ENCODE measurements around the gene SETD7. TPM values are rescaled to one million over a fixed set of nuclear protein-coding genes. Genes with fewer than 3 reads are reported as not detected.

SETD7 gene
- total RNA-seq, 1 experiment from 2014 or later = 41.6 TPM

- no peak for TF ChIP-seq ELF1 (IDR thresholded peaks at IDR 0.05; ENCODE audit: borderline replicate concordance, low read depth)
- no peak for TF ChIP-seq JUND (IDR thresholded peaks at IDR 0.05)
- no peak for TF ChIP-seq SIN3A (IDR thresholded peaks at IDR 0.05; ENCODE audit: low read depth)
- intact Hi-C loops (cut with micrococcal nuclease) = no loop called here
- Histone ChIP-seq H3K4me1 (ENCODE audit: control insufficient read depth in 1 of 2, insufficient read depth in 2 of 2, low read length in 2 of 2) (no peaks in the 10 kb centered on the region; a peak in 1 of 4 replicates), H4K20me1 (ENCODE audit: insufficient read depth) (no peaks in the 10 kb centered on the region), H3K36me3 (ENCODE audit: control insufficient read depth in 1 of 2, insufficient read depth in 2 of 2, low read length in 2 of 2) (peaks cover 2 to 16% of the 10 kb centered on the region in 2 experiments; a peak in 3 of 4 replicates), H3K4me2 (ENCODE audit: low read length) (no peak overlapping the region), H3K79me2 (ENCODE audit: insufficient read depth, low read length) (no peaks in the 10 kb centered on the region), H3K9me3 (ENCODE audit: control insufficient read depth in 1 of 2, insufficient read depth in 1 of 2, low read depth in 1 of 2, low read length in 2 of 2) (no peaks in the 10 kb centered on the region), H2AFZ (ENCODE audit: low read depth, low read length, poor library complexity, severe bottlenecking) (no peak overlapping the region), H3K9ac (ENCODE audit: low read length) (no peak overlapping the region), H3K27me3 (ENCODE audit: insufficient read depth, low read length) (no peaks in the 10 kb centered on the region), H3K27ac (ENCODE audit: low read depth, low read length) (no peak overlapping the region), H3K9me2 (ENCODE audit: insufficient read depth) (no peaks in the 10 kb centered on the region), H3K4me3 (replicated peaks in 1 of 2; ENCODE audit: low read depth in 1 of 2, low read length in 2 of 2) (no peak overlapping the region)
- POLR2A ChIA-PET = no interaction called here
- DNase-seq (ENCODE audit: low read depth, low spot score) (no peak), ATAC-seq (no peak)
- CTCF ChIA-PET = interaction anchor here (1.3 kb wide), 1 partner anchor 17 kb away, joined by 3 read pairs; no protein-coding TSS in a partner anchor
- no TSS peak for BruUV-seq (replicated peaks)
- RAD21 ChIA-PET (ENCODE audit: low non-redundant PET in 1 of 2, low total read pairs in 2 of 2, uncharacterized antibody in 2 of 2, unreplicated experiment in 2 of 2) = no interaction called here
These were observed 29.1 kb downstream of the SETD7 start for GRCh38 chr4:139526928-139527327.

GRCh38 chr4:139525414-139525813, 30.6 kb downstream of the SETD7 start:
- no peaks in the 10 kb centered on the region for H3K27me3 ChIP-seq (ENCODE audit: insufficient read depth, low read length)
- no peak overlapping the region for H3K27ac ChIP-seq (ENCODE audit: low read depth, low read length)
- H3K4me3 ChIP-seq (replicated peaks in 1 of 2; ENCODE audit: low read depth in 1 of 2, low read length in 2 of 2) = no peak overlapping the region
- no peak for DNase-seq (ENCODE audit: low read depth, low spot score)
- TF ChIP-seq ZBTB33 (IDR thresholded peaks at IDR 0.05; ENCODE audit: extremely low read depth, insufficient replicate concordance, low read length) = no peak
- CTCF ChIA-PET = interaction anchor here (1.3 kb wide), 1 partner anchor 16 kb away, joined by 3 read pairs; no protein-coding TSS in a partner anchor
- H3K4me2 ChIP-seq (ENCODE audit: low read length) = no peak overlapping the region
- no TSS peak for BruUV-seq (replicated peaks)
- POLR2A ChIA-PET = no interaction called here
- RAD21 ChIA-PET (ENCODE audit: low non-redundant PET in 1 of 2, low total read pairs in 2 of 2, uncharacterized antibody in 2 of 2, unreplicated experiment in 2 of 2) = no interaction called here
- H3K9ac ChIP-seq (ENCODE audit: low read length) = no peak overlapping the region
- H3K9me3 ChIP-seq (ENCODE audit: control insufficient read depth in 1 of 2, insufficient read depth in 1 of 2, low read depth in 1 of 2, low read length in 2 of 2) = no peaks in the 10 kb centered on the region
- no peaks in the 10 kb centered on the region for H3K9me2 ChIP-seq (ENCODE audit: insufficient read depth)
- no peak for ATAC-seq
- peaks cover 3 to 16% of the 10 kb centered on the region in 2 experiments; a peak in 3 of 4 replicates for H3K36me3 ChIP-seq (ENCODE audit: control insufficient read depth in 1 of 2, insufficient read depth in 2 of 2, low read length in 2 of 2)
- no peak overlapping the region for H2AFZ ChIP-seq (ENCODE audit: low read depth, low read length, poor library complexity, severe bottlenecking)
- H3K79me2 ChIP-seq (ENCODE audit: insufficient read depth, low read length) = no peaks in the 10 kb centered on the region
- H4K20me1 ChIP-seq (ENCODE audit: insufficient read depth) = no peaks in the 10 kb centered on the region
- intact Hi-C loops (cut with micrococcal nuclease) = no loop called here
- H3K4me1 ChIP-seq (ENCODE audit: control insufficient read depth in 1 of 2, insufficient read depth in 2 of 2, low read length in 2 of 2) = no peaks in the 10 kb centered on the region

Measured in HCT116 (cell line).